Measurements from ENCODE around the gene CTDSP2.
"Not testable (repeated sequence)": the region's sequence is repeated elsewhere in the genome, so short reads cannot be mapped to it uniquely, and the experiment has no call there.

Gene CTDSP2

GRCh38 chr12:57846577-57847319, at the start of gene CTDSP2:
CTDSP2 (minus strand) TSS chr12:57846729; CDS start chr12:57846435, 294 bp downstream.
- peak; percentile 85 to 94 for DNase-seq (ENCODE audit: low read depth in 2 of 2)

- DNase-seq (ENCODE audit: low read depth in 2 of 2): no peak
Measured at GRCh38 chr12:57896115-57896433, 49.5 kb upstream of the CTDSP2 start.

- no peak for DNase-seq (ENCODE audit: low read depth in 2 of 2)
Measured at GRCh38 chr12:57895389-57896114, 49.0 kb upstream of the CTDSP2 start.

GRCh38 chr12:57894399-57895292, 48.1 kb upstream of the CTDSP2 start:
- no peak for DNase-seq (ENCODE audit: low read depth in 2 of 2)

GRCh38 chr12:57893431-57894353, 47.2 kb upstream of the CTDSP2 start:
- DNase-seq (ENCODE audit: low read depth in 2 of 2): no peak

GRCh38 chr12:57892232-57892972, 45.9 kb upstream of the CTDSP2 start:
- DNase-seq (ENCODE audit: low read depth in 2 of 2): no peak

GRCh38 chr12:57891542-57892228, 45.2 kb upstream of the CTDSP2 start:
- DNase-seq (ENCODE audit: low read depth in 2 of 2): no peak

- no peak for DNase-seq (ENCODE audit: low read depth in 2 of 2)
Measured at GRCh38 chr12:57890191-57891115, 43.9 kb upstream of the CTDSP2 start.

- DNase-seq (ENCODE audit: low read depth in 2 of 2): no peak
Measured at GRCh38 chr12:57889500-57889989, 43.0 kb upstream of the CTDSP2 start.

GRCh38 chr12:57888409-57889157, 42.1 kb upstream of the CTDSP2 start:
- no peak for DNase-seq (ENCODE audit: low read depth in 2 of 2)

- no peak for DNase-seq (ENCODE audit: low read depth in 2 of 2)
Measured at GRCh38 chr12:57887631-57888408, 41.3 kb upstream of the CTDSP2 start.

- DNase-seq (ENCODE audit: low read depth in 2 of 2): not testable (repeated sequence)
Measured at GRCh38 chr12:57886964-57887363, 40.4 kb upstream of the CTDSP2 start.

GRCh38 chr12:57886542-57886941, 40.0 kb upstream of the CTDSP2 start:
- no peak for DNase-seq (ENCODE audit: low read depth in 2 of 2)

- no peak for DNase-seq (ENCODE audit: low read depth in 2 of 2)
Measured at GRCh38 chr12:57885207-57885606, 38.7 kb upstream of the CTDSP2 start.

- DNase-seq (ENCODE audit: low read depth in 2 of 2): no peak
Measured at GRCh38 chr12:57883700-57884099, 37.2 kb upstream of the CTDSP2 start.

- DNase-seq (ENCODE audit: low read depth in 2 of 2): no peak
Measured at GRCh38 chr12:57883057-57883456, 36.5 kb upstream of the CTDSP2 start.

- DNase-seq (ENCODE audit: low read depth in 2 of 2): no peak
Measured at GRCh38 chr12:57882575-57882974, 36.0 kb upstream of the CTDSP2 start.
